Limb (tissue), 2 donors: ENCODE measurements around the gene TRIM74.
A peak's percentile ranks its signal among the peaks of the same experiment; 100 is the strongest.
"Not testable (repeated sequence)": the region's sequence is repeated elsewhere in the genome, so short reads cannot be mapped to it uniquely, and the experiment has no call there.

ENCODE experiments used
- DNase-seq, 2 donors: peaks; one replicate each; pipeline ENCODE4 v3.0.0-alpha.2; 2016; ENCODE audit errors: extremely low spot score in 2 of 2

Gene TRIM74

GRCh38 chr7:72960029-72960428 lies 9.2 kb downstream of the TRIM74 start:
- not testable (repeated sequence) for DNase-seq

GRCh38 chr7:72954563-72955198 lies 14.6 kb downstream of the TRIM74 start:
- DNase-seq: not testable (repeated sequence)

GRCh38 chr7:72953901-72954562 lies 15.2 kb downstream of the TRIM74 start:
- not testable (repeated sequence) for DNase-seq

- DNase-seq: not testable (repeated sequence)
Observed at GRCh38 chr7:72950432-72950831, 18.8 kb downstream of the TRIM74 start.

GRCh38 chr7:72949686-72950085 lies 19.6 kb downstream of the TRIM74 start:
- DNase-seq: peak in 1 of 2 donors; percentile 1

GRCh38 chr7:72949276-72949675 lies 20.0 kb downstream of the TRIM74 start:
- DNase-seq: not testable (repeated sequence)

- DNase-seq: not testable (repeated sequence)
Observed at GRCh38 chr7:72948714-72949113, 20.6 kb downstream of the TRIM74 start.

- DNase-seq: not testable (repeated sequence)
Observed at GRCh38 chr7:72946130-72946745, 23.0 kb downstream of the TRIM74 start.

GRCh38 chr7:72945597-72945996 lies 23.7 kb downstream of the TRIM74 start:
- DNase-seq: not testable (repeated sequence)

- not testable (repeated sequence) for DNase-seq
Observed at GRCh38 chr7:72944937-72945336, 24.3 kb downstream of the TRIM74 start.

GRCh38 chr7:72942956-72943355 lies 26.3 kb downstream of the TRIM74 start:
- not testable (repeated sequence) for DNase-seq

GRCh38 chr7:72942022-72942705 lies 27.1 kb downstream of the TRIM74 start:
- not testable (repeated sequence) for DNase-seq

GRCh38 chr7:72928216-72928615 lies 41.0 kb downstream of the TRIM74 start:
- not testable (repeated sequence) for DNase-seq

GRCh38 chr7:72927791-72928190 lies 41.5 kb downstream of the TRIM74 start:
- DNase-seq: not testable (repeated sequence)

GRCh38 chr7:72925546-72926120 lies 43.6 kb downstream of the TRIM74 start:
- DNase-seq: peak in 1 of 2 donors; percentile 19

GRCh38 chr7:72924733-72925545 lies 44.3 kb downstream of the TRIM74 start, which contains the start of gene POM121:
Gene POM121, plus strand, starts transcription at chr7:72925095. Its CDS starts 27 bp downstream, at chr7:72925122.
- DNase-seq: peak; percentile 81 to 93

- DNase-seq: no peak
Observed at GRCh38 chr7:72924386-72924732, 44.9 kb downstream of the TRIM74 start.

GRCh38 chr7:72919256-72919775 lies 50.0 kb downstream of the TRIM74 start:
- DNase-seq: no peak

- DNase-seq: peak in 1 of 2 donors; percentile 37
Observed at GRCh38 chr7:72914756-72915525, 54.3 kb downstream of the TRIM74 start.

GRCh38 chr7:72913750-72914149 lies 55.5 kb downstream of the TRIM74 start:
- not testable (repeated sequence) for DNase-seq
